ENCODE results near the gene PNMA1. TPM values are rescaled to one million over a fixed set of nuclear protein-coding genes. Genes with fewer than 3 reads are reported as not detected.

Gene PNMA1
- polyA plus RNA-seq, 1 experiment = 21.5 TPM

DNA sequence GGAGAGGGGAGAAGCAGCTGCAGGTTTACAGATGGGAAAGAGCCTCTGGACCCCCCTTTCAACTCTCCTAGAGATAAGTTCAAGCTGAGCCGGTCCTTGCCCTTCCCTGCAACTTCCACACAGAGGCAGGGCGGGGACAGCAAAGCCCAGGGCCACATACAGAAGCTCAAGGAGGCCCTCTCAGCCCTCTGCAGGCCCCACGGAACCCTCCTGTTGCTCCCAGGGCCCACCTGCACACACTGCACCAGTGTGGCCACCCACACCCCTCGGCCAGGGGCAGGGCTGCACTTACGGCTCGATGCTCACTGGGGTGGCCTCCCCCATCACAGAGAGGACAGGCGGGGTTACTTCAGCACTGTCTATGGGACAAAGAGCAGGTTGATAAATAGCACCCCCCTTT, 13.0 kb upstream of the PNMA1 start:
- Histone ChIP-seq H3K9me3 (ENCODE audit: control insufficient read depth, insufficient read depth, low read length) (no peaks in the 10 kb centered on the region), H3K4me3 (ENCODE audit: low read depth, low read length) (no peak overlapping the region), H3K27me3 (ENCODE audit: control insufficient read depth, insufficient read depth, low read length) (no peaks in the 10 kb centered on the region), H3K27ac (ENCODE audit: low read depth, low read length) (peak overlapping the region; percentile 31)
- no peak for TF ChIP-seq CTCF (IDR thresholded peaks at IDR 0.05; ENCODE audit: low read depth, low read length)
- CTCF ChIA-PET = interaction anchor here (0.8 to 2.1 kb wide), 7 partner anchors 10 to 216 kb away, joined by 3 to 10 read pairs (median 4); no protein-coding TSS in a partner anchor
- no peak for DNase-seq (ENCODE audit: low read depth, low spot score)
- POLR2A ChIA-PET = interaction anchor here (0.5 to 1.1 kb wide), 2 partner anchors 14 to 85 kb away, joined by 4 to 8 read pairs; no protein-coding TSS in a partner anchor

- Histone ChIP-seq H3K27ac (ENCODE audit: low read depth, low read length) (peak overlapping the region; percentile 39), H3K9me3 (ENCODE audit: control insufficient read depth, insufficient read depth, low read length) (no peaks in the 10 kb centered on the region), H3K27me3 (ENCODE audit: control insufficient read depth, insufficient read depth, low read length) (no peaks in the 10 kb centered on the region), H3K4me3 (ENCODE audit: low read depth, low read length) (no peak overlapping the region)
- no peak for DNase-seq (ENCODE audit: low read depth, low spot score)
- CTCF ChIA-PET = no interaction called here
- TF ChIP-seq CTCF (IDR thresholded peaks at IDR 0.05; ENCODE audit: low read depth, low read length) = no peak
- POLR2A ChIA-PET = interaction anchor here (1.1 kb wide), 1 partner anchor 15 kb away, joined by 4 read pairs; no protein-coding TSS in a partner anchor
Observed at GRCh38 chr14:73726025-73726961, 12.1 kb upstream of the PNMA1 start.

- no peak for DNase-seq (ENCODE audit: low read depth, low spot score)
- Histone ChIP-seq H3K27ac (ENCODE audit: low read depth, low read length) (peak overlapping the region; percentile 71), H3K4me3 (ENCODE audit: low read depth, low read length) (no peak overlapping the region), H3K27me3 (ENCODE audit: control insufficient read depth, insufficient read depth, low read length) (no peaks in the 10 kb centered on the region), H3K9me3 (ENCODE audit: control insufficient read depth, insufficient read depth, low read length) (no peaks in the 10 kb centered on the region)
- ChIA-PET CTCF (no interaction called here), POLR2A (no interaction called here)
- no peak for TF ChIP-seq CTCF (IDR thresholded peaks at IDR 0.05; ENCODE audit: low read depth, low read length)
Observed at GRCh38 chr14:73725116-73726024, 11.2 kb upstream of the PNMA1 start.

GRCh38 chr14:73724696-73725095, 10.5 kb upstream of the PNMA1 start:
- no peak for DNase-seq (ENCODE audit: low read depth, low spot score)
- H3K4me3 ChIP-seq (ENCODE audit: low read depth, low read length) = no peak overlapping the region
- H3K27me3 ChIP-seq (ENCODE audit: control insufficient read depth, insufficient read depth, low read length) = no peaks in the 10 kb centered on the region
- H3K27ac ChIP-seq (ENCODE audit: low read depth, low read length) = peak overlapping the region; percentile 71
- no peak for TF ChIP-seq CTCF (IDR thresholded peaks at IDR 0.05; ENCODE audit: low read depth, low read length)
- CTCF ChIA-PET = interaction anchor here (0.6 to 1.2 kb wide), 3 partner anchors 9 to 120 kb away, joined by 3 read pairs; no protein-coding TSS in a partner anchor
- POLR2A ChIA-PET = interaction anchor here (1.1 to 1.7 kb wide), 3 partner anchors 33 to 61 kb away, joined by 4 to 9 read pairs (median 7); a partner anchor contains a TSS
- no peaks in the 10 kb centered on the region for H3K9me3 ChIP-seq (ENCODE audit: control insufficient read depth, insufficient read depth, low read length)
